Measurements from ENCODE around the gene ADAM8.

DNA sequence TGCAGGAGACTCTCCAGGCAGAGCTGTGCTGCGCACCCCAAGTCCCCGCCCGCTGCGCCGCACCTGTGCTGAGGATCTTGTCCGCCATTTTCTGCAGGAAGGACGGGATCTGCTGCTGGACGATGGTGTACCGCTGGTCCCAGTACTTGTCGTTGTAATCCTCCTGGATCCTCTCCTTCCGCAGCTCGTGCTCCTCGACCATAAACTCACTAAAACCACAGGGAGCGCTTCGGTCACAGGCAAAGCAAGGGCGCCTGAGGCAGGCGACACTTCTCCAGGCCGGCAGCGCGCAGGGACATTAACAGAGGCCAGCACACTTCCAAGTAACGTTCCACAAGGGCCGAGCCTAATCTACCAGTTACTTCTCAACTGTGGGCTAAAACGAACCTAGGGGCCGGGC lies 13.1 kb upstream of the ADAM8 start:
- TF ChIP-seq POLR2A (IDR thresholded peaks at IDR 0.05): no peak
- TF ChIP-seq, protein P1, sequence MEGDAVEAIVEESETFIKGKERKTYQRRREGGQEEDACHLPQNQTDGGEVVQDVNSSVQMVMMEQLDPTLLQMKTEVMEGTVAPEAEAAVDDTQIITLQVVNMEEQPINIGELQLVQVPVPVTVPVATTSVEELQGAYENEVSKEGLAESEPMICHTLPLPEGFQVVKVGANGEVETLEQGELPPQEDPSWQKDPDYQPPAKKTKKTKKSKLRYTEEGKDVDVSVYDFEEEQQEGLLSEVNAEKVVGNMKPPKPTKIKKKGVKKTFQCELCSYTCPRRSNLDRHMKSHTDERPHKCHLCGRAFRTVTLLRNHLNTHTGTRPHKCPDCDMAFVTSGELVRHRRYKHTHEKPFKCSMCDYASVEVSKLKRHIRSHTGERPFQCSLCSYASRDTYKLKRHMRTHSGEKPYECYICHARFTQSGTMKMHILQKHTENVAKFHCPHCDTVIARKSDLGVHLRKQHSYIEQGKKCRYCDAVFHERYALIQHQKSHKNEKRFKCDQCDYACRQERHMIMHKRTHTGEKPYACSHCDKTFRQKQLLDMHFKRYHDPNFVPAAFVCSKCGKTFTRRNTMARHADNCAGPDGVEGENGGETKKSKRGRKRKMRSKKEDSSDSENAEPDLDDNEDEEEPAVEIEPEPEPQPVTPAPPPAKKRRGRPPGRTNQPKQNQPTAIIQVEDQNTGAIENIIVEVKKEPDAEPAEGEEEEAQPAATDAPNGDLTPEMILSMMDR (IDR thresholded peaks at IDR 0.05): no peak
